Psoas muscle (tissue), 8 donors: ENCODE data around the gene F2RL3. TPM values are rescaled to one million over a fixed set of nuclear protein-coding genes. Genes with fewer than 3 reads are reported as not detected.

Source experiments
- ATAC-seq, 4 donors: fragments of 200-7000 bp; cut with Tn5 transposase; one replicate each; pipeline ENCODE4 v1.9.1; 2020; ENCODE audit warnings: moderate library complexity in 3 of 4, mild to moderate bottlenecking in 2 of 4
- DNase-seq, 2 donors: peaks; one replicate each; pipeline ENCODE4 v3.0.0-alpha.2; 2020
- H3K27ac ChIP-seq: fragments of 200-600 bp; one replicate; pipeline ENCODE4 v1.8.0; 2022
- H3K27me3 ChIP-seq, 3 donors: fragments of 200-600 bp in 1 of 3; one replicate each; pipeline versions ENCODE4 v1.6.1 to v1.8.0; 2013 to 2022; ENCODE audit warnings: low read length in 2 of 3, mild to moderate bottlenecking in 2 of 3, moderate library complexity in 1 of 3; ENCODE audit not compliant: insufficient read depth in 3 of 3
- H3K36me3 ChIP-seq, 2 donors: fragments of 200-600 bp in 1 of 2; one replicate each; pipeline versions ENCODE4 v1.6.1 to v1.8.0; 2013 to 2022; ENCODE audit warnings: low read depth in 1 of 2, mild to moderate bottlenecking in 1 of 2, moderate library complexity in 1 of 2; ENCODE audit not compliant: insufficient read depth in 1 of 2
- H3K4me1 ChIP-seq: fragments of 200-600 bp; one replicate; pipeline ENCODE4 v1.8.0; 2022
- H3K4me3 ChIP-seq: fragments of 200-600 bp; one replicate; pipeline ENCODE4 v1.8.0; 2022; ENCODE audit warnings: mild to moderate bottlenecking
- H3K9me3 ChIP-seq: fragments of 200-600 bp; one replicate; pipeline ENCODE4 v1.8.0; 2022
- CTCF ChIP-seq: fragments of 200-600 bp; IDR thresholded peaks from one replicate; pipeline ENCODE4 v1.8.0; 2022; ENCODE audit warnings: antibody characterized with exemption
- WGBS, 3 donors: extraction: QIAGEN DNeasy Blood & Tissue Kit; methylation state at CpG; one replicate each; pipeline versions ENCODE4 v1.1.6 to v1.1.7; 2013; 5-methylcytosine and 5-hydroxymethylcytosine counted together
- intact Hi-C, 2 donors: fragments of 100-400 bp; cut with DNase I; formaldehyde crosslinking; loops; one replicate each; pipeline versions ENCODE4 v1.11.0 to v1.14.2; 2022
- polyA plus RNA-seq, 3 donors: library from polyadenylated mRNA; stranded (reverse); fragments of 200-250 nt; gene quantifications; one replicate each; pipeline ENCODE4 v1.2.3, GENCODE V29; 2013
- total RNA-seq, 4 donors: library from RNA; stranded (reverse); fragmentation: NEBNext Ultra II Directional in 2 of 4; extraction: Animal tissue kit (Norgen Biotek cat#: 25700) in 2 of 4; gene quantifications; one replicate each; pipeline versions ENCODE4 v1.2.1 to v1.2.4, GENCODE V29; 2021 to 2023
- donor health status: healthy with polysubstance abuse.
- donor health status: DM: no; HTN: no; CAD: no; lungs with moderate emphysema.
- donor health status: Bipolar disorder and iron deficiency.
- donor health status: healthy.
- donor health status: DM: yes; HTN: yes; CAD: no.
- donor health status: DM: no; HTN: no; CAD: no.
- donor health status: DM: no; HTN: no; CAD: no.
- donor health status: DM: yes; HTN: yes; CAD: no.

F2RL3 gene
- total and polyA plus RNA-seq, 7 donors = 0.27 to 4.5 (median 1.4) TPM

GRCh38 chr19:16880884-16881554 lies 7.8 kb upstream of the F2RL3 start:
- WGBS, 3 donors = 84 to 92% (median 91%) methylated on average over 8 of the region's 8 CpGs
- no peak for TF ChIP-seq CTCF

GRCh38 chr19:16882146-16882545 lies 6.7 kb upstream of the F2RL3 start:
- intact Hi-C loops = no loop called here

More at GRCh38 chr19:16880884-16881554, 7.8 kb upstream of the F2RL3 start:
- H3K4me3 ChIP-seq = no peak overlapping the region
- DNase-seq (no peak), ATAC-seq (no peak)
- H3K4me1 ChIP-seq = no peaks in the 10 kb centered on the region
- peaks cover 7% of the 10 kb centered on the region for H3K9me3 ChIP-seq
- intact Hi-C loops = no loop called here
- H3K36me3 ChIP-seq = peaks cover 2 to 42% of the 10 kb centered on the region in 2 donors
- H3K27ac ChIP-seq = no peak overlapping the region
- H3K27me3 ChIP-seq = no peaks in the 10 kb centered on the region

GRCh38 chr19:16883522-16883921 lies 5.3 kb upstream of the F2RL3 start:
- Histone ChIP-seq H3K4me3 (no peak overlapping the region), H3K27me3 (peaks cover 0 to 8% (median 0%) of the 10 kb centered on the region in 3 donors), H3K27ac (no peak overlapping the region), H3K9me3 (peaks cover 7% of the 10 kb centered on the region), H3K36me3 (peaks cover 0 to 17% of the 10 kb centered on the region in 2 donors), H3K4me1 (no peaks in the 10 kb centered on the region)
- no peak for TF ChIP-seq CTCF
- 77 to 89% (median 85%) methylated on average over 3 of the region's 3 CpGs for WGBS, 3 donors
- intact Hi-C loops = no loop called here
- no peak for ATAC-seq
- no peak for DNase-seq

More at GRCh38 chr19:16882146-16882545, 6.7 kb upstream of the F2RL3 start:
- ATAC-seq (no peak), DNase-seq (no peak)
- TF ChIP-seq CTCF = no peak
- H3K4me1 ChIP-seq = no peaks in the 10 kb centered on the region
- 88 to 90% (median 89%) methylated on average over 3 of the region's 3 CpGs for WGBS, 3 donors
- no peak overlapping the region for H3K27ac ChIP-seq
- H3K36me3 ChIP-seq = peaks cover 2 to 31% of the 10 kb centered on the region in 2 donors
- H3K4me3 ChIP-seq = no peak overlapping the region
- peaks cover 7% of the 10 kb centered on the region for H3K9me3 ChIP-seq
- no peaks in the 10 kb centered on the region for H3K27me3 ChIP-seq

GRCh38 chr19:16885166-16885565 lies 3.6 kb upstream of the F2RL3 start:
- Histone ChIP-seq H3K27ac (no peak overlapping the region), H3K27me3 (peaks cover 0 to 9% (median 3%) of the 10 kb centered on the region in 3 donors), H3K9me3 (peaks cover 7% of the 10 kb centered on the region), H3K4me1 (no peaks in the 10 kb centered on the region), H3K36me3 (peaks cover 0 to under 1% of the 10 kb centered on the region in 2 donors), H3K4me3 (no peak overlapping the region)
- TF ChIP-seq CTCF = no peak
- DNase-seq (no peak), ATAC-seq (no peak)
- intact Hi-C loops = no loop called here
- 35 to 41% (median 37%) methylated on average over 5 of the region's 5 CpGs for WGBS, 3 donors
